DLD1 (cell line): Measurements from ENCODE around the gene TRANK1.

Experiments
- in situ Hi-C: cut with HindIII; loops from 2 replicates; pipeline ENCODE4 v1.10.0; 2017; ENCODE audit warnings: low sequenced_read_pairs

The TRANK1 gene

GRCh38 chr3:36859494-36859893 is 85.4 kb downstream of the TRANK1 start:
- in situ Hi-C loops = no loop called here

- in situ Hi-C loops = no loop called here
Observed at GRCh38 chr3:36852071-36852470, 92.8 kb downstream of the TRANK1 start.

- in situ Hi-C loops = no loop called here
Observed at GRCh38 chr3:36850743-36851142, 94.1 kb downstream of the TRANK1 start.

GRCh38 chr3:36846406-36846805 is 98.4 kb downstream of the TRANK1 start:
- in situ Hi-C loops = no loop called here

- in situ Hi-C loops = no loop called here
Observed at GRCh38 chr3:36843065-36844051, 101.5 kb downstream of the TRANK1 start.

GRCh38 chr3:36842275-36842674 is 102.6 kb downstream of the TRANK1 start:
- in situ Hi-C loops = no loop called here

GRCh38 chr3:36840453-36840921 is 104.4 kb downstream of the TRANK1 start:
- in situ Hi-C loops = no loop called here

GRCh38 chr3:36837089-36837488 is 107.8 kb downstream of the TRANK1 start:
- in situ Hi-C loops = no loop called here

- in situ Hi-C loops = no loop called here
Observed at GRCh38 chr3:36833160-36833814, 111.6 kb downstream of the TRANK1 start.

GRCh38 chr3:36832406-36832805 is 112.4 kb downstream of the TRANK1 start:
- in situ Hi-C loops = no loop called here

- in situ Hi-C loops = no loop called here
Observed at GRCh38 chr3:36827133-36827532, 117.7 kb downstream of the TRANK1 start.

- in situ Hi-C loops = no loop called here
Observed at GRCh38 chr3:36826240-36826639, 118.6 kb downstream of the TRANK1 start.

GRCh38 chr3:36824443-36824842 is 120.4 kb downstream of the TRANK1 start:
- in situ Hi-C loops = no loop called here

GRCh38 chr3:36823806-36824205 is 121.0 kb downstream of the TRANK1 start:
- in situ Hi-C loops = no loop called here

GRCh38 chr3:36820083-36820482 is 124.8 kb downstream of the TRANK1 start:
- in situ Hi-C loops = no loop called here

- in situ Hi-C loops = no loop called here
Observed at GRCh38 chr3:36817806-36818533, 126.9 kb downstream of the TRANK1 start.

GRCh38 chr3:36815375-36815774 is 129.5 kb downstream of the TRANK1 start:
- in situ Hi-C loops = no loop called here

GRCh38 chr3:36814776-36815175 is 130.1 kb downstream of the TRANK1 start:
- in situ Hi-C loops = no loop called here

GRCh38 chr3:36814066-36814717 is 130.7 kb downstream of the TRANK1 start:
- in situ Hi-C loops = no loop called here

GRCh38 chr3:36813305-36813704 is 131.5 kb downstream of the TRANK1 start:
- in situ Hi-C loops = no loop called here

GRCh38 chr3:36812240-36812639 is 132.6 kb downstream of the TRANK1 start:
- in situ Hi-C loops = no loop called here
